Measurements from ENCODE around the gene MUL1. TPM values are rescaled to one million over a fixed set of nuclear protein-coding genes. Genes with fewer than 3 reads are reported as not detected.

Gene MUL1
- total and polyA plus RNA-seq, 12 donors, result 3.7 to 48.0 (median 32.8) TPM

- no peak for DNase-seq
- no peaks in the 10 kb centered on the region for H3K4me1 ChIP-seq (replicated peaks in 1 of 2)
- TF ChIP-seq POLR2A (IDR thresholded peaks at IDR 0.05), result no peak
- TF ChIP-seq, protein P1, sequence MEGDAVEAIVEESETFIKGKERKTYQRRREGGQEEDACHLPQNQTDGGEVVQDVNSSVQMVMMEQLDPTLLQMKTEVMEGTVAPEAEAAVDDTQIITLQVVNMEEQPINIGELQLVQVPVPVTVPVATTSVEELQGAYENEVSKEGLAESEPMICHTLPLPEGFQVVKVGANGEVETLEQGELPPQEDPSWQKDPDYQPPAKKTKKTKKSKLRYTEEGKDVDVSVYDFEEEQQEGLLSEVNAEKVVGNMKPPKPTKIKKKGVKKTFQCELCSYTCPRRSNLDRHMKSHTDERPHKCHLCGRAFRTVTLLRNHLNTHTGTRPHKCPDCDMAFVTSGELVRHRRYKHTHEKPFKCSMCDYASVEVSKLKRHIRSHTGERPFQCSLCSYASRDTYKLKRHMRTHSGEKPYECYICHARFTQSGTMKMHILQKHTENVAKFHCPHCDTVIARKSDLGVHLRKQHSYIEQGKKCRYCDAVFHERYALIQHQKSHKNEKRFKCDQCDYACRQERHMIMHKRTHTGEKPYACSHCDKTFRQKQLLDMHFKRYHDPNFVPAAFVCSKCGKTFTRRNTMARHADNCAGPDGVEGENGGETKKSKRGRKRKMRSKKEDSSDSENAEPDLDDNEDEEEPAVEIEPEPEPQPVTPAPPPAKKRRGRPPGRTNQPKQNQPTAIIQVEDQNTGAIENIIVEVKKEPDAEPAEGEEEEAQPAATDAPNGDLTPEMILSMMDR (IDR thresholded peaks at IDR 0.05), result no peak
- intact Hi-C loops (cut with DNase I), result no loop called here
- H3K27ac ChIP-seq, result no peak overlapping the region
- WGBS, 4 donors, result 78 to 82% (median 80%) methylated on average over 9 of the region's 9 CpGs
- no peaks in the 10 kb centered on the region for H3K27me3 ChIP-seq
- H3K9me3 ChIP-seq (replicated peaks in 1 of 3), result no peaks in the 10 kb centered on the region
- H3K4me3 ChIP-seq, result no peak overlapping the region
- H3K36me3 ChIP-seq (replicated peaks in 1 of 2), result no peaks in the 10 kb centered on the region
Observed at GRCh38 chr1:20466273-20466672, 41.7 kb downstream of the MUL1 start.

DNA sequence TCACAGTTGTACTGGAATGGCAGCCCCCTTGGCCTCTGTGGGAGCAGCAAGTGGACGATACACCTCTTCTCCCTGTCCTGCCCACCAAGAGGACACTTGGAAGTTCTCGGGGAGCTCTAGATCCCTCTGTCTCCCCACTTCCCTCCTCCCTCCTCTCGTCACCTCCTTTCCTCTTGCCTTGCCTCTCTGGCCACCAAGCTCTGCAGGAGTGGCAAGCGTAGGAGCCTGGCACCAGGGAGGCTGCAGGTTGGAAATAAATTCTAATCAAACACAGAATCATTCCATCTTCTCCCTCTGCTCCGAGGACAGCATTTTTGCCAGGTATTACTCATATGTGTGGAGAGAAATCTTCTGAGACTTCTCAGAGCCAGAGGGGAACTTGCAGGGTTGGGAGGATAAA lies 42.8 kb downstream of the MUL1 start:
- H3K27me3 ChIP-seq, result no peaks in the 10 kb centered on the region
- no peaks in the 10 kb centered on the region for H3K36me3 ChIP-seq (replicated peaks in 1 of 2)
- H3K4me3 ChIP-seq, result no peak overlapping the region
- WGBS, 4 donors, result 67 to 71% (median 69%) methylated on average over 5 of the region's 5 CpGs
- H3K4me1 ChIP-seq (replicated peaks in 1 of 2), result no peaks in the 10 kb centered on the region
- no peak overlapping the region for H3K27ac ChIP-seq
- TF ChIP-seq, protein P1 (IDR thresholded peaks at IDR 0.05), result no peak
- no peak for TF ChIP-seq POLR2A (IDR thresholded peaks at IDR 0.05)
- H3K9me3 ChIP-seq (replicated peaks in 1 of 3), result no peaks in the 10 kb centered on the region
- intact Hi-C loops (cut with DNase I), result no loop called here
- DNase-seq, result no peak

DNA sequence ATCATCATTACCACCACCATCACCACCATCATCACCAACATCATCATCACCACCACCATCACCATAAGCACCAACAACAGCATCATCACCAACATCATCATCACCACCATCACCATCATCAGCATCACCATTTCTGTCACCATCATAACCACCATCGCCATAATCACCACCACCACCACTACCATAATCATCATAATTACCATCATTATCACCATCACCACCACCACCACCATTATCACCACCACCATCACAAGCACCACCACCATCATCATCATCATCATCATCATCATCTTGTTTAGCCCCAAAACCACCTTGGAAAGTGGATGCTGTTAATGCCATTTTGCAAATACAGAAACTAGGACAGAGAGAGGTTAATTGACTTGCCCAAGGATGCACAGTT lies 44.4 kb downstream of the MUL1 start:
- DNase-seq, result no peak
- no peak overlapping the region for H3K27ac ChIP-seq
- no peak for TF ChIP-seq POLR2A (IDR thresholded peaks at IDR 0.05)
- TF ChIP-seq, protein P1 (IDR thresholded peaks at IDR 0.05), result no peak
- intact Hi-C loops (cut with DNase I), result no loop called here
- no peaks in the 10 kb centered on the region for H3K4me1 ChIP-seq (replicated peaks in 1 of 2)
- no peak overlapping the region for H3K4me3 ChIP-seq
- no peaks in the 10 kb centered on the region for H3K36me3 ChIP-seq (replicated peaks in 1 of 2)
- no peaks in the 10 kb centered on the region for H3K27me3 ChIP-seq
- WGBS, 4 donors, result 79 to 94% (median 86%) methylated on average over 1 of the region's 1 CpG
- no peaks in the 10 kb centered on the region for H3K9me3 ChIP-seq (replicated peaks in 1 of 3)

GRCh38 chr1:20462397-20462796 lies 45.6 kb downstream of the MUL1 start:
- Histone ChIP-seq H3K4me1 (replicated peaks in 1 of 2) (no peaks in the 10 kb centered on the region), H3K27ac (no peak overlapping the region), H3K9me3 (replicated peaks in 1 of 3) (no peaks in the 10 kb centered on the region), H3K4me3 (no peak overlapping the region), H3K27me3 (no peaks in the 10 kb centered on the region), H3K36me3 (replicated peaks in 1 of 2) (no peaks in the 10 kb centered on the region)
- intact Hi-C loops (cut with DNase I), result no loop called here
- TF ChIP-seq POLR2A (IDR thresholded peaks at IDR 0.05), result no peak
- TF ChIP-seq, protein P1 (IDR thresholded peaks at IDR 0.05), result no peak
- 89 to 100% (median 93%) methylated on average over 2 to 3 of the region's 3 CpGs; no CpG with 5 or more reads in 1 of the 4 donors for WGBS, 4 donors
- no peak for DNase-seq

Measured in adrenal gland (tissue), 12 donors.